Measurements from ENCODE around the gene GAS2L3.

GRCh38 chr12:100572184-100572583 is 1.3 kb upstream of the GAS2L3 start:
- TF ChIP-seq, protein P1, sequence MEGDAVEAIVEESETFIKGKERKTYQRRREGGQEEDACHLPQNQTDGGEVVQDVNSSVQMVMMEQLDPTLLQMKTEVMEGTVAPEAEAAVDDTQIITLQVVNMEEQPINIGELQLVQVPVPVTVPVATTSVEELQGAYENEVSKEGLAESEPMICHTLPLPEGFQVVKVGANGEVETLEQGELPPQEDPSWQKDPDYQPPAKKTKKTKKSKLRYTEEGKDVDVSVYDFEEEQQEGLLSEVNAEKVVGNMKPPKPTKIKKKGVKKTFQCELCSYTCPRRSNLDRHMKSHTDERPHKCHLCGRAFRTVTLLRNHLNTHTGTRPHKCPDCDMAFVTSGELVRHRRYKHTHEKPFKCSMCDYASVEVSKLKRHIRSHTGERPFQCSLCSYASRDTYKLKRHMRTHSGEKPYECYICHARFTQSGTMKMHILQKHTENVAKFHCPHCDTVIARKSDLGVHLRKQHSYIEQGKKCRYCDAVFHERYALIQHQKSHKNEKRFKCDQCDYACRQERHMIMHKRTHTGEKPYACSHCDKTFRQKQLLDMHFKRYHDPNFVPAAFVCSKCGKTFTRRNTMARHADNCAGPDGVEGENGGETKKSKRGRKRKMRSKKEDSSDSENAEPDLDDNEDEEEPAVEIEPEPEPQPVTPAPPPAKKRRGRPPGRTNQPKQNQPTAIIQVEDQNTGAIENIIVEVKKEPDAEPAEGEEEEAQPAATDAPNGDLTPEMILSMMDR (IDR thresholded peaks at IDR 0.05) = no peak
- no peak for TF ChIP-seq NFIC (IDR thresholded peaks at IDR 0.05; ENCODE audit: borderline replicate concordance)
- TF ChIP-seq RAD21 (IDR thresholded peaks at IDR 0.05; ENCODE audit: low read length) = no peak
- TF ChIP-seq EP300 (IDR thresholded peaks at IDR 0.05; ENCODE audit: borderline replicate concordance in 1 of 2, low read depth in 1 of 2, low read length in 1 of 2) = no peak
- no peak for TF ChIP-seq FOXJ3 (CRISPR knock-in tag; IDR thresholded peaks at IDR 0.05)
- TF ChIP-seq GABPA (IDR thresholded peaks at IDR 0.05; ENCODE audit: low read depth) = no peak
- TF ChIP-seq TEAD4 (IDR thresholded peaks at IDR 0.05; ENCODE audit: borderline replicate concordance, insufficient read depth) = no peak
- TF ChIP-seq MAX (IDR thresholded peaks at IDR 0.05; ENCODE audit: low read depth) = no peak
- TF ChIP-seq POLR2AphosphoS5 (IDR thresholded peaks at IDR 0.05; ENCODE audit: low read depth, low read length) = no peak
- no peak for TF ChIP-seq JUND (IDR thresholded peaks at IDR 0.05)
